MM.1S (cell line): ENCODE results near the gene MPG.

ENCODE experiments used
- DNase-seq: peaks from one replicate; pipeline ENCODE4 v3.0.0-alpha.2; 2015
- H2AFZ ChIP-seq: fragments of 300-600 bp; sonication (generic); 2 replicates; pipeline ENCODE4 v1.6.0; 2016; ENCODE audit warnings: antibody characterized with exemption, low read length
- H3F3A ChIP-seq: fragments of 300-600 bp; sonication (generic); 2 replicates; pipeline ENCODE4 v1.6.1; 2016; ENCODE audit warnings: mild to moderate bottlenecking, antibody characterized with exemption, low read length, moderate library complexity, mixed read lengths; ENCODE audit not compliant: insufficient read depth
- H3K27ac ChIP-seq: fragments of 300-600 bp; sonication (generic); 2 replicates; pipeline ENCODE4 v1.5.1; 2016; ENCODE audit warnings: mild to moderate bottlenecking, low read length
- H3K27me3 ChIP-seq: fragments of 300-600 bp; sonication (generic); replicated peaks from 2 replicates; pipeline ENCODE4 v1.6.0; 2016; ENCODE audit warnings: low read length; ENCODE audit not compliant: insufficient read depth
- H3K36me3 ChIP-seq: fragments of 300-600 bp; sonication (generic); replicated peaks from 2 replicates; pipeline ENCODE4 v1.6.1; 2016; ENCODE audit warnings: mild to moderate bottlenecking, low read length, mixed read lengths; ENCODE audit not compliant: insufficient read depth
- H3K4me1 ChIP-seq: fragments of 300-600 bp; sonication (generic); 2 replicates; pipeline ENCODE4 v1.6.1; 2016; ENCODE audit warnings: low read length, mixed read lengths
- H3K4me2 ChIP-seq: fragments of 300-600 bp; sonication (generic); 2 replicates; pipeline ENCODE4 v1.6.0; 2016; ENCODE audit warnings: low read depth, low read length
- H3K4me3 ChIP-seq: fragments of 300-600 bp; sonication (generic); 2 replicates; pipeline ENCODE4 v1.5.1; 2016; ENCODE audit warnings: low read length, mixed read lengths
- H3K79me2 ChIP-seq: fragments of 300-600 bp; sonication (generic); 2 replicates; pipeline ENCODE4 v1.6.1; 2016; ENCODE audit warnings: mixed run types, low read length, mixed read lengths
- H3K9ac ChIP-seq: fragments of 300-600 bp; sonication (generic); 2 replicates; pipeline ENCODE4 v1.6.1; 2016; ENCODE audit warnings: low read length, mixed read lengths
- H3K9me2 ChIP-seq: fragments of 300-600 bp; sonication (generic); replicated peaks from 2 replicates; pipeline ENCODE4 v1.6.1; 2016; ENCODE audit warnings: mild to moderate bottlenecking, low read length, mixed read lengths; ENCODE audit not compliant: insufficient read depth
- H3K9me3 ChIP-seq: fragments of 300-600 bp; sonication (generic); replicated peaks from 2 replicates; pipeline ENCODE4 v1.6.1; 2016; ENCODE audit warnings: mild to moderate bottlenecking, low read length, mixed read lengths; ENCODE audit not compliant: insufficient read depth
- H4K20me1 ChIP-seq: fragments of 300-600 bp; sonication (generic); 2 replicates; pipeline ENCODE4 v1.6.1; 2016; ENCODE audit warnings: mild to moderate bottlenecking, low read length, moderate library complexity, mixed read lengths; ENCODE audit not compliant: insufficient read depth
- EZH2 ChIP-seq: fragments of 300-600 bp; sonication (generic); optimal IDR thresholded peaks from 2 replicates; pipeline ENCODE3; 2017; ENCODE audit warnings: low read depth, mild to moderate bottlenecking, antibody characterized with exemption, low read length, mixed read lengths
- EZH2phosphoT487 ChIP-seq: fragments of 300-600 bp; sonication (generic); IDR thresholded peaks from 2 replicates; pipeline ENCODE4 v1.6.1; 2018; ENCODE audit warnings: antibody characterized with exemption, low read length
- TF ChIP-seq, protein P1 (sequence below): fragments of 300-600 bp; sonication (generic); IDR thresholded peaks from 2 replicates; pipeline ENCODE4 v1.5.1; 2016; ENCODE audit warnings: antibody characterized with exemption, low read length, mixed read lengths

Gene MPG

DNA sequence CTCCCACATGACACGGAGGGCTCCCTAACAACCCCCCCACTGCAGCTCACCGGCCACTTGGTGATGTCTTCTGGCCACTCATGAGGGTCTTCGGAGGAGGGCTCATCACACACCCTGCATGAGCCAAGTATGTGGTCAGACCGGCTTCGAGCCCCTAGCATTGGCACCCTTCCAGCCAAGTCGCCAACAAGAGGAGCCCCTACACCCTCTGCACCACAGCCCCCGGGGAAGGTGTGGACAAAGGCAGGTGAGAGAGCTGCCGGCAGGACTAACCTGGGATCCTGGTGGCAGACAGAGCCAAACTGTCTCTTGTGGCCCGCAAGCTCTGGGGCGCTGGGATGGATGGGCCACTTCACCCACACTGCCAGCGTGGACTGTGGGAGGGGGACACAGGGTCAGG lies 17.9 kb upstream of the MPG start:
- Histone ChIP-seq H3F3A (no peaks in the 10 kb centered on the region), H3K9me2 (no peaks in the 10 kb centered on the region), H3K4me3 (no peak overlapping the region), H3K9ac (no peak overlapping the region), H3K36me3 (0 out of 2 replicates have a peak, but pooled peaks cover 3% of the 10 kb centered on the region), H3K9me3 (no peaks in the 10 kb centered on the region), H3K4me1 (no peaks in the 10 kb centered on the region), H3K27me3 (no peaks in the 10 kb centered on the region), H3K27ac (no peak overlapping the region), H4K20me1 (no peaks in the 10 kb centered on the region), H3K4me2 (no peak overlapping the region), H2AFZ (no peak overlapping the region), H3K79me2 (peaks cover 3% of the 10 kb centered on the region; the same call in 1 of the 2 replicates)
- TF ChIP-seq, protein P1, sequence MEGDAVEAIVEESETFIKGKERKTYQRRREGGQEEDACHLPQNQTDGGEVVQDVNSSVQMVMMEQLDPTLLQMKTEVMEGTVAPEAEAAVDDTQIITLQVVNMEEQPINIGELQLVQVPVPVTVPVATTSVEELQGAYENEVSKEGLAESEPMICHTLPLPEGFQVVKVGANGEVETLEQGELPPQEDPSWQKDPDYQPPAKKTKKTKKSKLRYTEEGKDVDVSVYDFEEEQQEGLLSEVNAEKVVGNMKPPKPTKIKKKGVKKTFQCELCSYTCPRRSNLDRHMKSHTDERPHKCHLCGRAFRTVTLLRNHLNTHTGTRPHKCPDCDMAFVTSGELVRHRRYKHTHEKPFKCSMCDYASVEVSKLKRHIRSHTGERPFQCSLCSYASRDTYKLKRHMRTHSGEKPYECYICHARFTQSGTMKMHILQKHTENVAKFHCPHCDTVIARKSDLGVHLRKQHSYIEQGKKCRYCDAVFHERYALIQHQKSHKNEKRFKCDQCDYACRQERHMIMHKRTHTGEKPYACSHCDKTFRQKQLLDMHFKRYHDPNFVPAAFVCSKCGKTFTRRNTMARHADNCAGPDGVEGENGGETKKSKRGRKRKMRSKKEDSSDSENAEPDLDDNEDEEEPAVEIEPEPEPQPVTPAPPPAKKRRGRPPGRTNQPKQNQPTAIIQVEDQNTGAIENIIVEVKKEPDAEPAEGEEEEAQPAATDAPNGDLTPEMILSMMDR: no peak
- TF ChIP-seq EZH2phosphoT487: no peak
- TF ChIP-seq EZH2: no peak
- DNase-seq: no peak

DNA sequence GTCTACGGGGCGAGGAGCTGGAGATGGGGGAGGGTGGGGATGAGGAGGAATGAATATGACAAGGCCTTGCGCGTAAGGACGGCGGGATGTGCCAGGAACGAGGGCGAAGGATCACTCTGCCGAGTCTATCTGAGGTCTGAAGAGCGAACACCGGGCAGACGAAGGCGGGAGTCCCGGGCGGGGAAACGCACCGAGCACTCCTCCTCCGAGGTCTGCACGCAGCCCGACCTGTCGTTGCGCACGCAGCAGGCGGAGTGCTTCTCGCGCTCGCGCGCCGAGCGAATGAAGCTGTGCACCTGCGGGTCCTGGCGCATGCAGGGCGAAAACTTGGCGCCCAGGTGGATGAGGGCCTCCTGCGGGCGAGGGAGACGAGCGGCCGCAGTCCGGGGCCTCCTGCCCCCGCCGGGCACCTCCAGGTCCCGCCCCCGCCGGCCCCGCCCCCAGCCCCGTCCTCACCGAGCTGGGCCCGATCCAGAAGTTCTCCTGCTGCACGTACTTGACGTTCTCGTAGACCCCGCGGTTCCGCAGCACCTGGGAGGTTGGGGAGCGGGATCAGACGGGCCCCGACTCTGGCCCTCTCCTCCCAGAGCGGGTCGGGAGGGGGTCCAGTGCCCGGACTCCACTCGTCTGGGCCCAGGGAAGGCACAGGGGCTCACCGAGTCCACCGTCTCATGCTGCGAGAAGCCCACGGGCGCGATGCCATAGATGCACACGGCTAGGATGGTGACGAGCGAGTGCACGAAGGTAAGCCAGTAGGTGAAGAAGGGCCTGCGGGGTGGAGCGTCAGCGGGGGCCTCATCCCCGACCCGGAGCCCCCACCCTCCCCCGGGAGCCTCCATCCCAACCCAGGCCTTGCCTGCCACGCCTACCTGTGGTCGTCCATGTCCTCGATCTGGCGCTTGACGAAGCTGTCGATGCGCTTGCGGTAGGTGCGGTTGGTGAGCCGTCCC lies 16.8 kb upstream of the MPG start:
- no peaks in the 10 kb centered on the region for H4K20me1 ChIP-seq
- H2AFZ ChIP-seq: no peak overlapping the region
- H3F3A ChIP-seq: no peaks in the 10 kb centered on the region
- no peaks in the 10 kb centered on the region for H3K9me2 ChIP-seq
- no peaks in the 10 kb centered on the region for H3K79me2 ChIP-seq
- TF ChIP-seq EZH2phosphoT487: no peak
- H3K27ac ChIP-seq: no peak overlapping the region
- no peak overlapping the region for H3K4me2 ChIP-seq
- no peak overlapping the region for H3K4me3 ChIP-seq
- H3K9me3 ChIP-seq: no peaks in the 10 kb centered on the region
- H3K4me1 ChIP-seq: no peaks in the 10 kb centered on the region
- 0 out of 2 replicates have a peak, but pooled peaks cover 3% of the 10 kb centered on the region for H3K36me3 ChIP-seq
- H3K27me3 ChIP-seq: no peaks in the 10 kb centered on the region
- H3K9ac ChIP-seq: no peak overlapping the region
- no peak for DNase-seq

DNA sequence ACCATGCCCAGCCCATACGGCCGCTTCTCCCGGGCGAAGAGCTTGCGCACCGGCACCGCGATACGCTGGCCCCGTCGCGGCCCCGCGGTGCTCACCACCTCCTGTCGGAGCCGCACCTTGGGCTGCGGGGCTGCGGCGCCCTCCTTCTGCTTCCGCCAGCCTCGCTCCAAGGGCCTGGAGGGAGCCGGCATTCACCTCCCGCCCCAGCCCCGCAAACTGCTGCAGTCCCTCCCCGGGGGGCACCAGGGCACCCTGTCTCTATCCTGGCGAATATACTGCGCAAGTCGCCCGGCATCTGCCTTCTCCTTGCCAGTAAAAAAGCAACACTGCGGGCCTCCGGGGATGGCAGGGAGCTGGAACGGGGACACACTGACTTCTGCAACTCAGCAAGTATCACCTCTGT lies 16.1 kb upstream of the MPG start:
- no peak overlapping the region for H2AFZ ChIP-seq
- H3K27ac ChIP-seq: no peak overlapping the region
- H3K79me2 ChIP-seq: no peaks in the 10 kb centered on the region
- no peaks in the 10 kb centered on the region for H3K27me3 ChIP-seq
- TF ChIP-seq EZH2phosphoT487: no peak
- TF ChIP-seq, protein P1: no peak
- TF ChIP-seq EZH2: no peak
- no peak overlapping the region for H3K4me3 ChIP-seq
- H3K4me1 ChIP-seq: no peaks in the 10 kb centered on the region
- no peak overlapping the region for H3K4me2 ChIP-seq
- H3K9me3 ChIP-seq: no peaks in the 10 kb centered on the region
- H4K20me1 ChIP-seq: no peaks in the 10 kb centered on the region
- 0 out of 2 replicates have a peak, but pooled peaks cover 3% of the 10 kb centered on the region for H3K36me3 ChIP-seq
- no peak overlapping the region for H3K9ac ChIP-seq
- H3K9me2 ChIP-seq: no peaks in the 10 kb centered on the region
- H3F3A ChIP-seq: no peaks in the 10 kb centered on the region
- no peak for DNase-seq
